GM18868 (cell line): Measurements from ENCODE around the gene TDRD7.

Experiments used
- ATAC-seq: cut with Tn5 transposase; IDR thresholded peaks from one replicate; pipeline ENCODE4 v1.9.1; 2021; ENCODE audit warnings: mild to moderate bottlenecking, moderate library complexity; ENCODE audit not compliant: unreplicated experiment

The TDRD7 gene

GRCh38 chr9:97521576-97522333 is 109.9 kb downstream of the TDRD7 start:
- no peak for ATAC-seq

- no peak for ATAC-seq
These were observed 112.5 kb downstream of the TDRD7 start for GRCh38 chr9:97524424-97524823.

DNA sequence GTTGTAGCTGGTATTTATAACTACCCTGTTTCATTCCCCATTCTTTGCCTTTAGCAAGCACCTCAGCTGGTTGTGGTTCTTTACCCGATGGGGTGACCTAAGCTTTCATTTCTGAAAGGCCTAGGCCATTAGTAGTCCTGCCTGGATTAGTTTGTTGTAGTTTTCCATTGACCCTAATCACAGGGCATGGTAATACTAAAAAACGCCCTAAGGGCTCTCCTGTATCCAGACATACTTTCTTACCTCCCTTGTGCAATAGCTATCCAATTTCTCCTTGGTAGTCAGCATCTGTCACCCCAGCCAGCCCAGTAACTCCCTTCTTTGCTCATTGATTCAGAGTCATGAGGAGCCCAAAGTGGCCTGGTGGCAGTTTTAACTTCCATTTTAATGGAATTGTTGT is 113.6 kb downstream of the TDRD7 start:
- ATAC-seq, result no peak

DNA sequence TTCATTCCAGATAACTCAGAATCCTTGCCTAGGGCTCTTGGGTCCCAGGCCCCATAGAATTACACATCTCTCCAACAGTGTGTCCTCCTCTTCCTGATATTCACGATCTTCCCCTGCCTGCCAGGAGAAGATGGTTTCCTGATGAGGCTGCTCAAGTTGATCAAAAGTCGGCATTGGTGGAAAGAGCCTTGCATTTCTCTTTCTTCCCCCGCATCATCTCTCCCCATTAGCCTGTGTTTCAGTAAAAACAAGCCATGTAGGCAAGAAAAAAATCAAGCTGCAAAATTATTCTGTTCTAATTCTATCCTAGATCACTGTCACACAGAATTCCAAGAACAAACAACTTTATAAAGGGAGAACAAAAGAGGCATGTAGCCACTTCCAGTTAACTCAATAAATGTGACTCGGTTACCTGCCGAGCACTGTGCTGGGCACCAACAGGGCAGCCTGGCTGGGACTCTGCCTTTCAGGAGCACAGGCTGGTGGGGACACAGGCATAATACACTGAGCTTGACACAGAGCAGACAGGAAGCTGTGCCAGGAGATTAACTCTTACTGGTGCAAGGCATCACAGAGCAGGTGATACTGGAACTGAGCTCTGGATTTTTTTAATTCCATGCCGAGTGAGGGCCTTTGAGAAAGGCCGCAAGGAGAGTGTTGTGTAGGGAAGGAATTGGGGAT is 115.1 kb downstream of the TDRD7 start:
- ATAC-seq, result no peak

DNA sequence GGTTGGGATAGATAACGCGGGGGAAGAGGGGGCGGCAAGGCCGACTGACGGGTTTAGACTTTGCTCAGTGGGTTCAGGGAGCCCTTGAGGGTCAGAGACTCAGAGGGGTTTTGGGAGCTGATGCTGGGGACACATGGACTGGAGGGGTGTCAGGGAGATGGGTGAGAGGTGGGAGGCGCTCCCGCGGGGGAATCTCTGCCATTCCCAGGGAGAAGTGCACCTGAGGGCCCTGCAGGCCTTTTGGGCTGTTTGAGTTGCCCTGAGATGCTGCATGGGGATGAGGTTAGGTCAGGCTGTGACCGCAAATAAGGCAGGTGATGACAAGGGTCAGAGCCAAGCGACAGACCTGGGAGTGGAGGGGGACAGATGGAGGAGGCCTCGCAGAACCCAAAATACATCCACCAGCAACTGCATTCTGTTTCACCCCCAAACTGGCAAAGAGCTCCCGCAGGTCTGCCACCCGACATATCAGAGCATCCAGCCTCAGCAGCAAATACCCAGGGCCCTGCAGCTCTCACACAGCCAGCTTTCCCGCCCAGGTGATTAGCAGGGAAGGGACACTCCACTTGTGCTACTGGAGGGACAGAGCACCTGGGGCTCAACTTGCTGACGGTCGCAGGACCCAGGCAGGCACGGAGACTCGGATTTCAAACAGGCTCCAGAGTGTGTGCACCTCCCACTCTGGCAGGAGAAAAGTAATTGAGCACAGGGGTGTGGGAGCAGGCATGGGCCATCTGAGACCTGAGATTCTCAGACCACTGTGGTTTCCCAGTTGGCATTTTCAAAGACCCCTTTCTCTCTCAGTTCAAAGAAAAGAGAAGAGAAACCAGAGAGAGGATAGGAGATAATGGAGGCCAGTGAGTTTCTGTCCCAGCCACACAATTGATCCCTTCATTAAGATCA is 116.0 kb downstream of the TDRD7 start:
- ATAC-seq, result peak; percentile 41

- ATAC-seq, result peak; percentile 32
These were observed 116.8 kb downstream of the TDRD7 start for GRCh38 chr9:97528529-97529230.

DNA sequence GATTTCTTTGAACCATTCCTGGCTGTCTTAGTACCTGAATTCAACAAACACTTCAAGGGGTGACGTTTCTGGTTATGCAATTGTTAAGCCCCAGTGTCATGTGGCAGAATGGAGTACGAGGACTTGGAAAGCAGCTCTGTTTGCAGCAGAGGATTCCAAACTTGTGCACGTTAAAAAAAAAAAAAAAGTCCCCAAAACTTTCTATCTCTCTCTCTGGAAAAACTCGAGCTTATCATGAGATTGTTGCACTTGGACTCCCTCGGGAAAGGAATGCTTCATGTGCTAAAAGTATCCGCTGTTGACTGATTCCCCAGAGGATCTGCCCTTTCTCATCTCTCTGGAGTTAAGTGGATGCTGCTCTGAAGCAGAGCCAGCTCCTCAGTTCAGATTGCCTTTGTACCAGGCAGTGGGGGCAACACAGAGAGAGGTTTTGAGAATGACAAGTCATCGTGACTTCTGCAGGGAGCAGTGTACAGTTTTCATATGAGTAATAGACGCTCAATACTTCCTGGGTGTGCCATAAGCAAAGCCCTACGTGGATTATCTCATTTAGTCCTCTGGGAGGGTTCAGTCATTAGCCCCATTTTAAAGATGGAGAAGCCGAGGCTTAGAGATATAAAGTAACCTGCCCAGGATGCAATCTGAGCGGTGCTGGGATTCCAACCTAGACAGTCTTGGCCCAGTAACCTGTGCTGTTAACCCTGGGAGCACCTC is 117.6 kb downstream of the TDRD7 start:
- ATAC-seq, result peak; percentile 88

DNA sequence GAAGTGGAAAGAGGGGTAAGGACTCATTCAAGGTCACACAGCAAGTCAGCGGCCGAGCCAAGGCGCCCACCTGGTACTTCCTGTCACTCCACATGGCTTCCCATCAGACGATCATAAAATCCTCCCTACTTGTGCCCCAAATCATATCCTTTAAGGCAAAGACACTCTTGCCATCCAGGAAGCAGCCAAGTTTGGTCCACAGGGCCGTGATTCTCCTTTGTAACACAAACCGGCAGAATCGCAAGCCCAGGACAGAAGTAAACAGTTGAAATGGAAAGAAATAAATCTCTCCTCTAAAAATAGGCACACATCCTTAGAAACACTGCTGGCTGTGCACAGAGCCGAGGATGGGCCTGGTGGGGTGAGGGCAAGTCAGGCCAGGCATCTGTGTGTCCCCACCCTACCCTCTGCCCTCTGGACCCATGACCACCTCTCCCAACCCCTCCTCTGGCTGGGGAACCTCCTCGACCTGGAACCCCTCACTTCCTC is 120.0 kb downstream of the TDRD7 start:
- ATAC-seq, result no peak

GRCh38 chr9:97534185-97534584 is 122.3 kb downstream of the TDRD7 start:
- ATAC-seq, result no peak

DNA sequence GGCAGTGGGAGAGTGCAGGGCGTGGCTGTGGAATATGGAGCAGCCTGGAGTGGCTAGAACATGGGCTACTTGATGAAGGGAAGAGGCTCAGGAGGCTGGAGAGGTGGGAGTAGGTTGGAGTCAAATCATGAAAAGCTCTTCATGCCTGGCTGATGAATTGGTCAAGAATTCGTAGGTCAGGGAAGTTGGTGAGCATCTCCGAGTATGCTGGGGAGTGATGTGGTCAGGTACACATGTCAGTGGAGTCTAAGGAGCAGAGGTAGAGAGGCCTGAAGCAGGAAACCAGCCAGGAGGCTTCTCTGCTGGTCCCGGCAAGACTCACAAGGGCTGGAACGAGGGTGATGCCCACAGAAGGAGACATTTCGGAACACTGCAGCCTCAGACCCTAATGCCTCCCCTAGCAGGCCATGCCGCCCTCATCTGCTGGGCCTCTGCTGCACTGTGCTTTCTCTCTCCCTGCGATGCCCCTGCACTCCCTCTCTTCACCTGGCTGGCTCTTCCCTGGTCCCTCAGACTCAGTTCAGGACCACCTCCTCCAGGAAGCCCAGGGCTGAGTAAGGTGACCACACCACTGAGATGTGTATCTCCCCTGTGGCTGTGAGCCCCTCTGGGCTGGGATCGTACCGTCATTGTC is 123.2 kb downstream of the TDRD7 start:
- ATAC-seq, result no peak

DNA sequence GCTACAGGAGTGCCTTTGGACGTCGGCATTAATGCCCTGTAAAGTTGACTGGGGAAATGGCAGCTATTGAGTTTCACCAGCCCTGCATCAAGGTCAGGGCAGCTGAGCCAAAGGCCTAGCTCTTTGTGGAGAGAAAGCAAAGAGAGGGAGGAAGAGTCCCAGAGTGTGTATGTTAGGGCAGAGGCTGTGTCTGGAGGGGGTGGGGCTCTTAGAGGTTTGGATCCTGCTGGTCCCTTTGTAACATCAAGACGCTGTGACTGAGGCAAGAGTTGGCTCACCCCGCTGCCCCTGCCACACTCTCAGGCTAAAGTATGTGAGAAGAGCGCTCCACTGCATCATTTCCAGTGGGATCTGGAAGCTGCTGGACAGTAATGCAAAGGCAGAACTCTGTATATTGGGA is 123.9 kb downstream of the TDRD7 start:
- ATAC-seq, result no peak

DNA sequence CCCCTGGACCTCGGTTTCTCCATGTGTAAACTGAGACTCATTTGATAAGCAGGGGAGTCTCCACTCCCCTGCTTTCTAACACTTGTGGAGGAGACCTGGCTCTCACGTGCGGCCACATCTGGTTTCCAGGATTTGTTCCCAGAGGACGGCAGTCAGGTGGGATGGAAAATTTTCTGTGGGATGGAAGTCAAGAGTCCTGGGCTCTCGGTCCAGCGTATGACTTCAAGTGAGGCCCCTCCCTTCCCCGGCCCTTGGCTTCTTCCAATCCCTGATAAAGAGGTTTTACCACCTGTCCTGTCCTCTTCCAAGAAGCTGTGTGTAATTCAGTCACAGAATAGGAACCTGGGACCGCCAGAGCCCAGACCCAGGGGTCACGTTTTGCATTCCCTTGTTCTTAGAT is 124.6 kb downstream of the TDRD7 start:
- ATAC-seq, result no peak

DNA sequence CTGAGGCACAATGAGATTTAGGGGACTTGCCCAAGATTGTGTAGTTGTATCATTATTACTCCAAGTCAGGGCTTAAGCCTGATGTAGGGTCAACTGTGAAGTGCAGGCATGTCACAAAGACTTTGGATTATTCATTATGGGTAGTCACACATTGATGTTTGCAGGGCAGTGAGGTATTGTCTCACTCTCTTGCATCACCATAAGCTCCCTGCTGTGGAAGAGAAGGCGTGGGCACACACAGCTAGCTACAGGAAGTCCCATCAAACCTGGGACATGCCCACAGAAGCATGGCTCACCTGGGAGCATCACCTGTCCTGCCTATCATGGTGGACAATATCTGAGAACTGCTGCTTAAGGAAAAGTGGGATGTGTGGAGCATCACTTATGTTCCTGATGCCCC is 131.7 kb downstream of the TDRD7 start:
- ATAC-seq, result no peak

- no peak for ATAC-seq
These were observed 133.6 kb downstream of the TDRD7 start for GRCh38 chr9:97545486-97545885.
